Left forelimb (tissue), 1 donor: ENCODE data around the gene SH3D19.
"Not testable (repeated sequence)": the region's sequence is repeated elsewhere in the genome, so short reads cannot be mapped to it uniquely, and the experiment has no call there.

Experiments
- DNase-seq: peaks from one replicate; pipeline ENCODE4 v3.0.0-alpha.2; 2018; ENCODE audit warnings: low spot score

SH3D19 gene

GRCh38 chr4:151098979-151099228 lies 226.5 kb downstream of the SH3D19 start:
- DNase-seq, result no peak

- no peak for DNase-seq
Measured at GRCh38 chr4:151097759-151098158, 227.6 kb downstream of the SH3D19 start.

DNA sequence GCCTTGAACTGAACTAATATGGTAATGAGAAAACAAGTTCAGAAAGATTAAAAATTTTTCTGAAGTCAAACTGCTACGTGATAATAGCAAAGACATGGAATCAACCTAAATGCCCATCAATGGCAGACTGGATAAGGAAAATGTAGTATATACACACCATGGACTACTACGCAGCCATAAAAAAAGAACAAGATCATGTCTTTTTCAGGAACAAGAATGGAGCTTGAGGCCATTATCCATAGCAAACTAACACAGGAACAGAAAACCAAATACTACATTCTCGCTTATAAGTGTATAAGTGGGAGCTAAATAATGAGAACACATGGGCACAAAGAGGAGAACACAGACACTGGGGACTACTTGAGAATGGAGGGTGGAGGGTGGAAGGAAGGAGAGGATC lies 230.3 kb downstream of the SH3D19 start:
- no peak for DNase-seq

DNA sequence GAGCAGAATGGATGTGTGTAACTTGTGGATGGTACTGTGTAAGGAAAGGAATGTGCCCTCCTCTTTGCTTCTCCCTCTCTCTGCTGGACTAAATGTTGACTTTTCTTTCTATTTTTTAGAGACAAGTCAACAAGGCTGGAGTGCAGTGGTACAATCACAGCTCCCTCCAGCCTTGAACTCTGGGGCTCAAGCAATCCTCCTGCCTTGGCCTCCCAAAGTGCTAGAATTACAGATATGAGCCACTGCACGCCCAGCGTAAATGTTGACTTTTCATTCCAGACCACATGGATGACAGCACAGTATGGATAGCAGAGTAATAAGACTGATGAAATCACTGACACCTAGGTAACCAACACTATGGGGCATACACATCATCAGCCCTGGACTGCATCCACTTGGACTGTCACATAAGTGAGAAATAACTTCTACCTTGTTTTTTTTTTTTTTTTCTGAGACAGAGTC lies 231.1 kb downstream of the SH3D19 start:
- DNase-seq, result no peak

GRCh38 chr4:151093203-151093602 lies 232.2 kb downstream of the SH3D19 start:
- DNase-seq, result no peak

DNA sequence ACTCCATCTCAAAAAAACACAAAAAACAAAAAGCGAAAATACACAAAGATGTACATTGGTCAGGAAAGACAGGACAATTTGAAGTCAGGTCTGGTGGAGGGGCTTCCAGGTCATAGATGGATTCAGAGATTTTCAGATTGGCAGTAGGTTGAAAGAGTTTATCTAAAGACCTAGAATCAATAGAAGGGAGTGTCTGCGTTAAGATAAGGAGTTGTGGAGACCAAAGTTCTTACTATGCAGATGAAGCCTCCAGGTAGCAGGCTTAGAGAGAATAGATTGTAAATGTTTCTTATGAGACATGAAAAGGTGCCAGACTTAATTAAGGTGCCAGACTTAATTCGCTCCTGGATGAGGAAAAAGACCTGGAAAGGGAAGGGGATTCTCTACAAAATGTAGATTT lies 232.9 kb downstream of the SH3D19 start:
- no peak for DNase-seq

GRCh38 chr4:151091047-151091446 lies 234.4 kb downstream of the SH3D19 start:
- no peak for DNase-seq

GRCh38 chr4:151087467-151087866 lies 237.9 kb downstream of the SH3D19 start:
- DNase-seq, result no peak

DNA sequence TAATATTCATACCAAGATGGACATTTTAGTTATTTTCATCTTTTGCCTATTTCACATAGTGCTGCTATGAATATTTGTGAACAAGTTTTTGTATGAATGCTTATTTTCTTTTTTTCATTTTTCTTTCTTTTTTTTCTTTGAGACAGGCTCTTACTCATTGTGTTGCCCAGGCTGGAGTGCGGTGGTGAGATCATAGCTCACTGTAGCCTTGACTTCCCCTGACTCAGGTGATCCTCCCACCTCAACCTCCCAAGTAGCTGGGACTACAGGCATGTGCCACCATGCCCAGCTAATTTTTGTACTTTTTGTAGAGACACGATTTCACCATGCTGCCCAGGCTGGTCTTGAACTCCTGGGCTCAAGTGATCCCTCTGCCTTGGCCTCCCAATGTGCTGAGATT lies 247.4 kb downstream of the SH3D19 start:
- not testable (repeated sequence) for DNase-seq

DNA sequence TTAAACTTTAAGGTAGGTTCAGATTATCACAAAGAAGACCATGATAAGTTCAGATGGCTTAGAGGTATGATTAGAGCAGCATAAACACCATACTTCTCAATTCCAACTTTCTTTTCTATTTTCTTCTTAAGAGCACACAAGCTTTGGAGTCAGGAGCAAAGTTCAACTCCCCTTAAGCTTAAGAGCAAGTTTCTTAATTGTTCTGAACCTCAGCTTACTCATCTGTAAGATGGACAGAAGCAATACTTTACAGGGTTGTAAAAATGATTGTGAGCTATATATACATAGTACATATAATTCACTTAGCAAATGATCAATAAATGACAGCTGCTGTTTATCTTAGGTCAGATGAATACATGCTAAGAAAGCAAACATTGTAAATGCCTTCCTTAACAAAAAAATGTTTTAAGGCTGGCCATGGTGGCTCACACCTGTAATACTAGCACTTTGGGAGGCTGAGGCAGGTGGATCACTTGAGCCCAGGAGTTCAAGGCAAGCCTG lies 250.9 kb downstream of the SH3D19 start:
- no peak for DNase-seq
